ENCODE results near the gene MYMK. TPM values are rescaled to one million over a fixed set of nuclear protein-coding genes. Genes with fewer than 3 reads are reported as not detected.

MYMK gene
- total RNA-seq, 1 donor from 2014 or later: not detected

DNA sequence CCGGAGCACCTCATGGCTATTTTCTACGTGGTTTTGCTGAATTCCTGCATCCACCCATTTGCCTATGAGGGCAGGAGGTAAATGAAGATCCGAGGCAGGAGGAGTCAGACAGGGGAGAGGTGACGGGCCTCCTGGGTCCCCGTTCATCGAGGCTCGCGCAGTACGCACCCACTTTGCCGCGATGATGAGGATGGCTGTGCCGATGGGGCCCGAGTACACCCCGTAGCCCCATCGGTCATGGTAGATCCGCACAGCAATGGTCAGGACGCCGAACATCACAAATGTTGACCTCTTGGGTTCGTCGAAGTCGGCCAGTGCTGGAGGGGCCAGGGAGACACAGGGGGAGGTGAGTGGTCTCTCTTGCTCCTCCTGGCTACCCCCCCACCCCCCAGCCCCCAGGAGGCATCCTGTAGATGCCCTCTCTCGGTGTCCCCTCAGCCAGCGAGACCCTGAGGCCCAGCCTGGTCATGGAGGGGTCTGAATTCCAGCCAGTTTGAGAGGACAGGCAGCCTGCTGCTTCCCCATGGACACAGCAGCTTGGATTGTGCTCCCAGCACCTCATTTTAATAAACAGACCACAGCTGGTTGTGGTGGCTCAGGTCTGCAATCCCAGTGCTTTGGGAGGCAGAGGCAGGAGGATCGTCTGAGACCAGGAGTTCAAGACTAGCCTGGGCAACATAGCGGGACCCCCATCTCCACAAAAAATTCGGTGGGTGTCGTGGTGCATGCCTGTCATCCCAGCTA lies 5.9 kb downstream of the MYMK start:
- no peak for DNase-seq

DNA sequence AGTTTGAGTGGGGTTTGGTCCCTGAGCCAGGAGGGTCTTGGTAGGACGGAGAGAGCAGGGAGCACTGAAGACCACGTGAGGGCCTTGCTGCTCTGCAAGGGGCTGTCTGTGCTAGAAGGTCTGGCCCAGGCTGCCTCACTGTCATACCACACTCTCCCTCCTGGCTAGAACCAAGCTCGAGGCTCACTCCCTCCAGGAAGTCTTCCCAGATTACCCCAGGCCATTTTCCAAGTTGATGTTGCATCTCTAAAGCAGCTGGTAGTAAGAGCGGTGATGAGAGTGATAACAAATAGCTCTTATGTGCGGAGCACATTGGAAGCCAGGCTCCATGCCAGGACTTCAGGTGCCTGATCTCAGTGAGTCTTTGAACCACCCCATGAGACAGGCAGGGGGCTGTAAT lies 6.6 kb downstream of the MYMK start:
- DNase-seq: no peak

DNA sequence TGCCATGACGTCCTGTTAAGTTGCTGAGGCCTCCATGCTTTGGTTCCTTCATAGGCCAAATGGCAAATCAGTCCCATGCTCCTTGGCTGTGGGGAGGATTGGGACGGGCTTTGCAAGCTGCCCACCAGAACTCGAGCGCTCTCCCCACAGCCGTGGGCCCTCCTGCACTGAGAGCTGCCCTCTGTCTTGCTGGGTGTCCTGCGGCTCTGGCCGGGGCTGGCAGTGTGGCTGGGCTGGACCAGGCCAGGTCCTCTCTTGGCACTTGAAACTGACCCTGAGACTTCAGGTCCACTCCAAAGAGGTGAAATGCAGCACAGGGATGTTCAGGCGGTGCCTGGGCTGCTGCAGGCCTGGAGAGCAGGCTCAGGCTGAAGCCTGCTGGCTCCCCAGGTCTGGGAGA lies 7.0 kb downstream of the MYMK start:
- no peak for DNase-seq

DNA sequence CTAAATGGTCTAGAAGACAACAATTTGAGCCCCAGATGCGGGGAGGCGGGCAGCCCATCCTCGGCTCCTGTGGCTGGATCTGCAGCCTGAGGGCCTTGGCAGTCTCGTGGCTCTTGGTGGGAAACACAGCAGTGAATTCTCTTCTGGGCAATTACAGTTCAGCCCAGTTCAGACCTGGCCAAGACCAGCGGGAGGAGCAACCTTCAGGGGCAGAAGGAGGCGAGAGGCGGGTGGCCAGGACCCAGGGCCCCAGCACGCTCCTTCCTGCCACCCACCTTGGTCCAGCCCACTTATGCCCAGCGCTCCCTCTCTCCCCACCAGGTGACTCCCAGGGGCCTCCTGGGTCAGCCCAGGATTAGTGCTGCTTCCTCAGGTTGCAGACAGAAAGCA lies 7.8 kb downstream of the MYMK start:
- DNase-seq: no peak

DNA sequence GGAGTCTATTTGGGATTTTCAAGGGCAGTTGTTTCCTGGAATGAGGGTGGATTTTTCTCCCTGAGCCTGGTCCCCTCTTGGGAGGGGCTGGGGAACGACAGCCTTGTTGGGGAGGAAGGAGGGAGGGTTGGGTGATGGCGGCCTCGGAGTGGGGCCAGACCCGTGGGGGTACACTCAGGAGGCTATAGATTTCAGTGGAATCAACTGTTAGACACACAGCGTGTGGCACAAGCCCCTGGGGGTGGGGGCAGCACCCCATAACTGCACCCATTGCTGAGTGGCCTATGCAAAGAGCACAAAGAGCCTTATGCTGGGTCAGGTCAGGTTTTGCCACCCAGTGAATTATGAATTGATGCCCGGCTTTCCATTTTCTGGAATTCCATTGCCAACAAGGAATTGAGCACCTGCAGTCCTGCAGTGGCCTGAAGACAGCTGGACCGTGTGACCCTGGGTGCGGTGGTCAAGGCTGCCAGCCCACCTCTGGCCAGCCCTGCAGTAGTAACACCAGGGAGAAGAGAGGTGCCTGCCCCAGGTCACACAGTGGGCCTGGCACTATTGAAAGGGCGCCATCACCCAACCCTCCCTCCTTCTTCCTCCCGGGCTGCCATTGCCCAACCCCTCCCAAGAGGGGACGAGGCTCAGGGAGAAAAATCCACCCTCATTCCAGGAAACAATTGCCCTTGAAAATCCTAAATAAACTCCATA lies 8.4 kb downstream of the MYMK start:
- DNase-seq: no peak

DNA sequence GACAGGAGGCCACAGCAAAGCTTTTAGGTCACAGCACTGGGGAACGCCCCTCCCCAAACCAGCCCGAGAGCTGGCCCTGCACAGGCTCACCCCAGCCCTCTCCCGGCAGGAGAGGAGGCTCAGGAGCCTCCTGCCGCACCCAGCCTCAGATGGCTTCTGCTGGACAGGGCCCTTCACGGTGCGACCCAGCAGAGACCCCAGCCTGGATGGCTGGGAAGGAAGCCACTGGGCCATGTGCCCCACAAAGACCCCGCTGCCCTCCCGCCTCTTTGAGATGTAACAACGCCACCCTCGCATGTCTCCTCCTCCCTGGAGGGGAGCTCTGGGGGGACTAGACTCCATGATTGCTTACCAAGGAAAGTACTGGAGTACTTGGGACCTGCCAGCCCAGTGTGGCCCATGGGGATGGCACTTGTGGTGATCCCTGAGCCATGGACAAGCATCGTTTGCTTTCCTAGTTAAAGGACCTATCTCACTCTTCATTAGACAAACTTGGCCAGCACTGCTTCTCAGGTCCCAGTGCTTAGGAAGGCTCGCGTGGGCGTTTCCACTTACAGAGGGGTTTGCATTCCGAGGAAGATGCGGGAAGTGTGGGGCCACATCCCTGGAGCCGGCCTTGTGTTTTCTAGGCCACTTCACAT lies 9.0 kb downstream of the MYMK start:
- no peak for DNase-seq

DNA sequence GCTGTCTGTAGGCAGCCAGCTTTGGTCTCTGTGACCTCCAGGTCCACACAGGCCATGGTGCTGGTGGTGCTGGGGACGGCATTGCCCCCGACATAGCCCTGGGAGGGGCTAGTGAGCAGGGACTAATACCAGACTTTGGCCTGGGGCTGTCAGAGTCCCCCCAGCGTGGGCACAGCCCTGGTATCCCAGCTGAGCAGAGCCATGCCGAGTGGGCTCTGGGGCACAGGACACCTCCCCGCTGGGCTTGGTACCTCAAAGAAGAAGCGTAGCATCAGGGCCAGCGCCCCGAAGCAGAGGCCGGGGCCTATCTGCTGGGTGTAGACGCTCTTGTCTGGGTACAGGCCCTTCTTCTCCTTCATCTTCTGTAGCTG lies 9.5 kb downstream of the MYMK start:
- DNase-seq: no peak

DNA sequence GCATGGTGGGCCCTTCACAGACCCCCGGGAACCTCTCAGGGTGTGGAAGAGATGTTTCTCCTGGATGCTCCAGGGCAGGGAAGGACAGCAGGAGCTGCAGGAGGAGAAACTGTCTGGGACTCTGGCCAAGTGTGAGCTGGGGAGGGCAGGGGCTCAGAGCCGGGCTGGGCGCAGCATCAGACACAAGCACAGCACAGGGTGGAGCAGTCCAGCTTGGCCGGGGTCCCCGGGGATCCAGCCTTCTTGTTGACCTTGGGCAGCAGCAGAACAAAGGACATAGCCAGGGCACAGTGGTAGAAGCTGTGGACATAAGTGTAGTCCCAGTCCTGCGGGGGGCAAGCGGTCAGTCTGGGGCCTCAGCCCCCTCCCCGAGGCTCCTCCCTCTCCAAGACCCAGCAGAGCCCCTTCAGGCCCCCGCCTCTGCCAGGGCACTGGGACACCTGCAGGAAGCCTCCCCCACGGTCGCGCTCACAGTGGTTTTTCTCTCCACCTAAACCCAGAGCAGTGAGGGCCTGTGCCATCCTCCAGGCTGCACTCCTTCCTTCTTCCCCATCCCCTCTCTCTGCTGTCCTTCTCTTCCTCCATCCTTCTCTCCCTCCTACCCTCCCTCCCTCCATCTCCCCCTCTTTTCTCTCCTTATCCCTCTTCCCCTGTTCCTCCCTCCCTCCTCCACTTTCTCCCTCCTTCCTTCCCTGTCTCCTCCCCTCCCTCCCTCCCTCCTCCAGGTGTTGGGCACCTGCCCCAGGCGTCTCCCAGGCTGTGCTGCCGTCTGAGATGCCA lies 10.1 kb downstream of the MYMK start:
- no peak for DNase-seq

DNA sequence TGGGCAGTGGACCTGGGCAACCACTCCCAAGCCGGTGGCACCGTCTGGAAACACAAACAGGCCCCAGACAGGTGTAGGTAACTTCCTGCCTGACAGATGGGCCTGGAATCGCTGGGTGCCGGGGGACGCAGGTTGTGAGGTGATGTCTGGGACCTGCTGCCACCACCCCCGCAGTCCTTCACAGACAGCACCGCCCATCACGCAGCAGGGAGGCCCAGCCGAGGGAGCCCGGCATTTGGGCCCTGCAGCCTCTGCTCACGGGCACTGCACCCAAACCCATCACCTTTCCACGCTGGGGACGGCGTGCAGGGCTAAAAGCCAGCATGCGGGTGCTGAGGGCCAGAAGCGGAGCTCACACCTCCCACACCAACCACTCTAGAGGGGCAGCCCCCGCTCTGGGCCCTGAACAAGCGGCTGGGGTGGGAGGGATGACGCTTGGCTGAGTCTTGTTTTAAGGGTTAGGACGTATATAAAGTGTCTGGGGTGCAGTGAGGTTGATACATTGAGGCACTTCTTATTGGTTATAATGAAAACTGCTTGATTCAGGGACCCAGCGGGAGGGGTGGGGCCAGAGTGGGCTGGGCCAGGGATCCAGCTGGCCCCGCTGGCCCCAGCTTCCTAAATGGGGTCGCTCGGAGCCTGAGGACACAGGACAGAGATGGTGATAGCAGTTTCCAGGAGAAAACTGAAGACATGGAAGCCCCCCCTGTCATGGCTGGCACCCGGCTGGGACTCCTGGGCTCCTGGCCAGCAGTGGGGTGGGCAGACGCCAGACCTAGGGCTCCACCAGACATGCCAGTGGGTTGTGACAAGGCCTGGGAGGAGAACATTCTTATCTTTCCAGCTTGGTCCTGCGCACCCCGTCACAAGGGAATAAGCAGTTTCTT lies 11.3 kb downstream of the MYMK start:
- DNase-seq: no peak

DNA sequence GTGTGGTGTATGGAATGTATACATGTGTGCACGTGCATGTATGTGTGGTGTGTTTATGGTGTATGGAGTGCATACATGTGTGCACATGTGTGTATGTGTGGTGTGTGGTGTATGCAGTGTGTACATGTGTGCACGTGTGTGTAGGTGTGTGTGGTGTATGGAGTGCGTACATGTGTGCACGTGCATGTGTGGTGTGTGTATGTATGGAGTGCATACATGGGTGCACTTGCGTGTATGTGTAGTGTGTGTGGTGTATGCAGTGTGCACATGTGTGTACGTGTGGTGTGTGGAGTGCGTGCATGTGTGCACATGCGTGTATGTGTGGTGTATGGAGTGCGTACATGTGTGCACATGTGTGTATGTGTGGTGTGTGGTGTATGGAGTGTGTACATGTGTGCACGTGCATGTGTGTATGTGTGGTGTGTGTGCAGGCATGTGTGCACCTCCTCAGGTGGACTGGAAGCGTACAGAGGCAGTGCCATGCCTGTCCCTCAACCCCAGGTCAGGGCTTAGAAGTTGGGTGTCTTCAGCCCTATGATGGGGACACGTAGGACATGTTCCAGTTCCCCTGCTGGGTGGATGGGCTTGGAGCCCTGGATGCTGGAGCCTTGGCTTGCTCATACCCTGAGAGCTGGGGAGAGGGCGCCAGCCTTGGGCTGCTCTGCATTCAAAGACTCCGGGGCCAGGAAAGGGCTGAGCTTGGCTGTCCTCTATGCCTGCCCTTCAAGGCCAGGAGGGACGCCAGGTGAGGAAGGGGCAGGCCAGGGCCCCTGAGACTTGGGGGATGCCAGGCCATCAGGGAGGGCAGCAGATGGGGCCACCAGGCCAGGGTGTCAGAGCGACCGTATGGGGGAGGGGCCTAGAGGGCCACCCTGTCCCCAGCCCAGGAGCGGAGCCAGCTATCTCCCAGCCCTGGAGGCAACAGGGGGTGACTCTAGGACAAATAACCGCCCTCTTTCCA lies 12.2 kb downstream of the MYMK start:
- no peak for DNase-seq

DNA sequence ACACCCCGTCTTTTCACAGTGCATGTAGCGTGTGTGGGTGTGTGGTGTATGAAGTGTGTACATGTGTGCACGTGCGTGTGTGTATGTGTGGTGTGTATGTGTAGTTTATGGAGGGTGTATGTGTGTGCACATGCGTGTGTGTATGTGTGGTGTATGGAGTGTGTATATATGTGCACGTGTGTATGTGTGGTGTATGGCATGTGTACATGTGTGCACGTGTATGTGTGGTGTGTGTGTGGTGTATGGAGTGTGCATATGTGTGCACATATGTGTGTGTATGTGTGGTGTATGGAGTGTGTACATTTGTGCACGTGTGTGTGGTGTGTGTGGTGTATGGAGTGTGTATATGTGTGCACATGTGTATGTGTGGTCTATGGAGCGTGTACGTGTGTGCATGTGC lies 13.2 kb downstream of the MYMK start:
- no peak for DNase-seq

DNA sequence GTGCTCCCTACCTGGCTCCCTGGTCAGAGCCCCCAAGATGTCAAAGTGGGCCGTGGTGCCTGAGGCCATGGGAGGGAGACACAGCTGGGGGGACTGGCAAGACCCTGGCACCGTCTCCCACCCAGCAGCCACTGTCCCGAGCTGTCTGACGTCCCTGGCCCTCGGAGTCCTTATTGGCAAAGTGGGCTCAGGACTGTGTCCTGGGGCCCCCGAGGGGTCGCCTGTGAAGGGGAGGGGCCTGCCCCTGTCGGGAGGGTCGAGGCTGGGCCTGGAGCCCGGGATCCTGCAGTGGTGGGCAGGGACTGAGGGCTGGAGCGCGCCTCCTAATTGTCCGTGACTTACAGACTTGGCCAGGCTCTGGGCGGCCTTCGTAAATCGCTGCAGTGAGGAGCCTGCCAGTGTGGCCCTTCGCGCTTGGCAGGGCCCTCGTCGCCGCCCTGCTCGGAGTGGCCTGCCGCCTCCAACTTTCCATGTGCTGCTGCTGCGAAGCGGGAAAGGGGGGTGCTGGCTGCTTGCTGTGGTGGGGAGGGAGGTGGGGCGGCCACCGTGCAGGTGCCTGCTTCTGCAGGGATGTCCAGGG lies 13.7 kb downstream of the MYMK start:
- DNase-seq: no peak

DNA sequence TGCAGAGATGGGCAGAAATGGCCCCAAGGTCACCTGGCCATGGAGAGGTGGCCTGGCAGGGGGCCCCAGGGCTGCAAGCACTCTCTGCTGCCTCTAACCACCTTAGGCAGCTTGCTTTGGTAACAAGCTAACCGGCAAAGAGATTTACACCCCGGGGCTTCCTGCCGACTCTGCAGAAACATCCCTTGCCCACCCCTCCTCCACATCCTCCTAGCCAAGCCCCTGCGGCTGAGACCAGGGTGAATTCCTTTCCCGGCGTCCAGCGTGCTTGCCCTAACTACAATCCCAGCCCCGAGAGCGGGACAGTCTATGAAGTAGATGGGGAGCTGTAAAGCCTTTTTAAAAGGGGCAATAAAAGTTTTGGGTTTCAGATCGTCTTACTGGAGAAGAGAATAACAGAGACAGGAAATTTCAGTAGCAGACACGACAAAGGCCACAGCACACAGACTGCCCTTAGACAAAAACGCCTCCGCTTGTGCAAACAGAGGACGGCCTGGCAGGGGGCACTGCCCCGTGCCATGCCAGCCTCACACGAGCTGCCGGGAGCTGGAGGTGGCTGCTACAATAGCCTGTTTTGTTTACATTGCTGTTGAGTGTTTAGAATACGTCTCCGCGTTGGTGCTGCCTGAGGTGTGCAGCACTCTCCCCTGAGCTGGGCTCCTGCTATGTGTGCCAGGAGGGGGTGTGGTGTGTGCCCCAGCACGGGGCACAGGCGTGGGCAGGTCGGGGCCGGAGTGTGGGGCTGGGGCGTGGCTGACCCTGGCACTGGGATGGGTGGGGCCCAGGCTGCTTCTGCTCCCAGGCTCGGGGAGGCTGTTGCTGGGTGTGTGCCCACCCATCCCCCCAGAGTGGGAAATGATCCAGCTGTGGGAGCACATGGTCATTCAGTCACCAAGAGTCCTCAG lies 15.3 kb downstream of the MYMK start:
- no peak for DNase-seq

DNA sequence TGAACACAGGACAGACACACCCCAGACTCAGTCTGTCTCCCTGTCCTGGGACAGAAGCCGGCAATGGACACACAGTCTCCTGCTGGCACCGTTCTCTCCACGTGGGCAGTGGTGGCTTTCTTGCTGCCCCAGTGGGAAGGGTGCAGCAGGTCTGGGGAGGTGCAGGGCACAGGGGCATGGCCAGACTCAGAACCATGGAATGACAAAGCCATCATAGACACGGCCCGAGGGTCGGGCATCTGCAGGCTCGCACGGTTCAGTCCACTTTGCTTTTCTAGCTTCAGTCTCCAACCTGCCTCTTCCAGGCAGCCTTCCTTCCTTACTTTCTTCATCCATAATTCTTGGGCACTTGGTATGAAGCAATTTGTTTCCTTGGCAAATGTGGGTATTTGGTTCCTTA lies 16.7 kb downstream of the MYMK start:
- DNase-seq: no peak

DNA sequence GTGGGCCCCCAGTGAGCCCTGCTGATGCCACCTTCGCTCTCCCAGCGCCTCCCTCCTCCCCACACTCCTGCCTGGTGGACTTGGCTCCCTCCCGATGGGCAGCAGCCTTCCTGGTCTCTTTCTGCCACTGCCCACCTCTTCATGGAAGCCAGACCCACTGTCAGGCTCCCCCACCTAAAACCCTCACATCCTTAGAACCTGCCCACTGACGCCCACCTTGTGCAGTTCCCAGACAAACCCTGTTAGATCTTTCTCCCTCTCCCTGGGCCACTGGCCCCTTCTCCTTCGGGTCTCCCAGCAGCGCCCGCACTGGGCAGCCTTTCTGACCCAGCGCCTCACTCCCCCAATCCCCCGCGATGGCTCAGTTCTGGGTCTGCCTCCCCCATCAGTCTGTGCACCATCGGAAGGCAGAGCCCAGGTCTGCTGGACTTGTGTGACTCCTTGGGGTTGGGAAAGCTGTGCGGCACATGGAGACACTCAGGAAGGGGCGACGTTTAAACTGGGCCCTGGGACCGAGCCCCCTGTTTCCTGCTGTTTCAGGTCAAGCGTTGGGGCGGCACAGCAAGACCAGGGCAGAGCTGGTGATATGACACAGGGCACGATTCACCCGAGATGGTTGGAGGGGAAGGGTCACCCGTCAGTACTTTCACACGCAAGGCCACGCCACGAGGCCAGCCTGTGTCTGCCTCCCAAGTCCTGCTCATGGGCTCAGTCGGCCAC lies 17.4 kb downstream of the MYMK start:
- DNase-seq: no peak

DNA sequence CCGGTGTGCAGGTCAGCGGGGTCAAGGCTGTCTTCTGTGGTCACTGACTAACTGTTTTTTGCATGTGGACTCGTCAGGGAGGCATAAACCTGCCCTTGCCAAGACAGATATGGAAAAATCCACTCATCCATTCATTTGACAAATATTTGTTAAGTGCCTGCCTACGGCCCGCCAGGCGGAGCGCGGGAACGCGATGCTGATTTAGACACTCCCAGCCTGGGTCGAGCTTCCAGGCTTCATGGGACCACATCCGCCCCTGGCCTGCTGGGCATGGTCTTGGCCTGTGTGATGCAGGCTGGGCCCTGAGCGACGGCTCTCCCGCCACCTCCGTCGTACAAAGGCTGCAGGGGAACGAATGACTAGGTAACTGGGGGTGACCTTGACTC lies 18.1 kb downstream of the MYMK start:
- no peak for DNase-seq

DNA sequence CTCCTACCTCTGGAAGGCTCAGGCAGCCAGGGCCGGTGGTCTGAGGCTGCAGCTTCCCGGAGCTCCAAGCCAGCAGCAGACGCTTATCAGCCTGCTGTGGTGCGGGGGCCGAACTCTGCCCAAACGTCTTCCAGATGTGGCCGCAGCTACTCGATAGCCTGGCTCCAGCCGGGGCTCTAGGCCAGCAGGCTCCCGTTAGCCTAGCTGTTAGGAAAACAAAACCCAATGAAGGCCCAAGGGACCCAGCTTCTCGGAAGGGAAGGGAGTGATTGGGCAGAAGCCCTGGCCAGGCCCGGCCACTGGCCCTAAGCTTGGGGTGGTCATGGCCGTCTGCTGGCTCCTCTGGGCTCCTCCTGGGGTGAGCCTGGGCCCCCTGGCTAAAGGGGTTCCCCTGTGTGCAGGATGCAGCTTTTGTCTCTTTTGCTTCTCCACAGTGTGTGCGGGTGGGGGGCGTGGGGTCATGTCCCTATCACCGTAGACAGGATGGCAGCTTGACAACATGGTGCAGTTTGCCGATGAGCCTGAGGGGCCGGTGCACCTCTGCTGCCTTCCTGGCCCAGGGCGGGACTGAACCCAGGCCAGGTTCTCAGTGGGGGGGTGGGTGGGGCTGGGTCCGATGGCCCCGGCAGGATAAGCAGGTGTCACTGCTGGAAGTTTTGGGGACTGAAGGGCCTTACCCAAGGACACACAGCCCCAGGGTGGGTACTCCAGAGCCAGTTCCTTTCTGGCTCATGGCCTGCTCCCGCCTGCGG lies 18.7 kb downstream of the MYMK start:
- DNase-seq: no peak

All from occipital lobe (tissue), 2 donors.